Non-pigmented ciliary epithelial cell (primary cell): ENCODE results near the gene KAZN.

Experiments used
- DNase-seq: peaks from one replicate; pipeline ENCODE4 v3.0.0-alpha.2; 2010; ENCODE audit warnings: low read depth

Gene KAZN

DNA sequence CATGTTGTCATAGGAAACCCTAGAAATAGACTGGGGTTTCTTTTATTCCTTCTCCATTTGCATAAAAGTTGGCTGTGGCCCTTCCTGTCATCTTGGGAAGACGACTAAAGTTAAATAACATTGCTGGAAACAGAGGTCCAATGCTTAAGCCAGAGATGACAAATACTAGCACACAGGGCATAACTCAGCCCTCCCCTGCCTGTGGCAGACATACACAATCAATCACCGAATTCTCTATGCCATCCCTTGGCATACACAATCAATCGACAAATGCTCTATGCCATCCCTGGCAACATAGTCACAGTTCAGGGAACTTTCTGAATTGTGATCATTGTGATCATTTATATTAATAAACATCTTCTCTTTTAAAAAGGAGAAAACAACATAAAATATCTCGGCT is 229.4 kb downstream of the KAZN start:
- DNase-seq: no peak

DNA sequence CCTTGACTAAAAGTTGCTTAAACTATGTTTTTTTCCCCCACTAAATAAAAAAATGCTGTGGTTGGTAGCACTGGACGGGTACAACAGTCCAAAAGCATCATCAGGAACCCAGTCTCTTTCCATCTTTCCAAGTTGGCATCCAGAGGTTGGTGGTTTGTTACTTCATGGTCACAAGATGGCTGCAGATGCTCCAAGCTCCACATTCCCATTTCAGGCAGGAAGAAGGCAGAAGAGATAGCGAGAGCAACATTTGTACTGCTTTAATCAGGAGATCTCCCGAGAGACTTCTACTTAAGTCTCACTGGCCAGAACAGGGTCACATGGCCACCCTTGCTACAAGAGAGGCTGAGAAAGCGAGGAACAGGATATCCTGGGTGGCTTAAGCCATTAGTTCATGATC is 230.2 kb downstream of the KAZN start:
- DNase-seq: no peak

- DNase-seq: no peak
Observed at GRCh38 chr1:14835725-14836124, 237.2 kb downstream of the KAZN start.

GRCh38 chr1:14836426-14837140 is 238.1 kb downstream of the KAZN start:
- DNase-seq: no peak

- no peak for DNase-seq
Observed at GRCh38 chr1:14840374-14840773, 241.9 kb downstream of the KAZN start.

DNA sequence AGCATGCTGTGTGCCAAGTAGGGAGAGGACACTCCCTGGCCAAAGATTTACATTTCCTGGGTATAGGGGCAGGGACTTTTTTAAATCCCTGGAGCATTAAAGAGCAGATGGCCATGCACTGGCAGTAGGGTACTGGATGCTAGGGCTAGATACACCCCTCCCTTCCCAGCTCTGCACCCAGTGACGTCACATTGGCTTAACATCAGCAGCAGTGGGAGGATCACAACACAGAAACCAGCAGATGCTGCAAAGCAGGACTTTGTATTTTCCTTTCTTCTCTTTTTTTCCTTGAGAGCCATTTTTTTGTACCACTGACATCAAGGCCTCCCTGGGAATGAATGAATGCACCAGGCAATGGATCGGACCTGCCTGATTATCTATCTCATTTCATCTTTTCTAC is 243.0 kb downstream of the KAZN start:
- no peak for DNase-seq

DNA sequence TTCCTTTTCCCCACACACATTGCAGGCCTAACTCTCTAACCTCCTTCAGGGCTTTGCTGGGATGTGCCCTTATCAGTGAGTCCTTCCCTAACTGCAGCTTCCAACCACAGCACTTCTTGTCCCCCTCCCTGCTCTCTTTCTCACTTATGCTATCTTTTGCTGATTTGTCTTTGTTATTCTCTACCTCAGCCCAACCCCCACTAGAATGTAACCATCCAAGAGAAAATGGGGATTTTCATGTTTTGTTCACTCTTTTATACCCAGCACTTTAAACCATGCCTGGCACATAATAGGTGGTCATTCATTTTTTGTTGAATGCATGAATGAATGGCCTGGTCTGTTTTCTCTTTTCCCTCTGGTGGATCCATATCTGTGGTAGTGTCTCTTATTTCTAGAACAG is 243.5 kb downstream of the KAZN start:
- DNase-seq: no peak

DNA sequence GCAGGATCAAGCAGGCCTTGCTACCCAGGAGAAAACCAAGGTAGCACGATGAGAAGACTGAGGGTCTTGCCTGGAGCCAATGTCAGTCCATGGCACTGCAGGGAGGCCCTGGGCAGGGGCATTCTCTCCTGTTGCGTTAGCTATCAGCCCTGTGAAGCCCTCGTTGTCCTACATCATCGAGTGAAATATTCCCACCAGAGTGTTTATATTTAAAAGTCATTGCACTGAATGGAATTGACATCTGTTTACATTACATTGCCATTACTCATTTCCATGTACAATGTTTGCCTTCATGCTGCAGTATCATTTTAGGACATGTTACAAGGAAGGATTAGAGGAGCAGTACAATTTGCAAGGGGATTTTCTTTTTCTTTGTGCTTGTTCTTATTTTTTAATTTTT is 243.9 kb downstream of the KAZN start:
- DNase-seq: peak; percentile 68

DNA sequence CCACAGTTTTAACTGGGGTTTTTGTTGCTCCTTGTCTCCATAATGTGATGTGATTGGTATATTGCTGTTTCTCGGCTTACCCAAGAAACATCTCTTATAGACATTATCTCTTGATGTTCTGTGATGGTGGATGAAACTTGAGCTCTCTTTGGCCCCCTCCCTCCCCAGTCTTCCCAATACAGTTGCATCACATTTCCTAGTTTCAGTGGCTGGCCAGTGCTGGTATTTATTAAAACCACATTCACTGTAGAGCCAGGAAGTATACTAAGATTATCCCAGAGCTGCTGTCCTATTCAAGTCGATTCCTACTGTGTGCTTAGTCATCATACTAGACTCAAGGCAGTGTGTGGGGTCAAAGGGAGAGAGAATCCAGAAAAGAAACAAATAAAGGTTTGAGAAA is 244.4 kb downstream of the KAZN start:
- peak; percentile 84 for DNase-seq

DNA sequence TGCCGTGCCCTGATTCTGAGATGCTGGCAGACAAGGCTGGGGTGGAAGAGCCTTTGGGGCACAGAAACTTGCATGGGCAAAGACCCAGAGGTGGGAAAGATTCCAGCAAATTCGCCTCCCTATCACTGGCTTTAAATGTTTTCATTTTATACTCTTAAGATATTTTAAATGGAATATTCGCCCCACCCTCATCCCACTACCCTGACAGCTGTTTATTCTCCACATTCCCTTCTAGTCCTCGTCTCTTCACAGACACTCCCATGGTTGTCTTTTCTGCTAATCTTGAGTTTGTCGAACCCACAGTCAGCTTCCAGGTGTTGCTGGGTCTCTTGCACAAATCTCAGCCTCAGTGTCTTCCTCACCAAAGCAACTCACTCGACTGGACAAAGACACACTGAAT is 245.0 kb downstream of the KAZN start:
- no peak for DNase-seq

- no peak for DNase-seq
Observed at GRCh38 chr1:14844356-14844755, 245.9 kb downstream of the KAZN start.

DNA sequence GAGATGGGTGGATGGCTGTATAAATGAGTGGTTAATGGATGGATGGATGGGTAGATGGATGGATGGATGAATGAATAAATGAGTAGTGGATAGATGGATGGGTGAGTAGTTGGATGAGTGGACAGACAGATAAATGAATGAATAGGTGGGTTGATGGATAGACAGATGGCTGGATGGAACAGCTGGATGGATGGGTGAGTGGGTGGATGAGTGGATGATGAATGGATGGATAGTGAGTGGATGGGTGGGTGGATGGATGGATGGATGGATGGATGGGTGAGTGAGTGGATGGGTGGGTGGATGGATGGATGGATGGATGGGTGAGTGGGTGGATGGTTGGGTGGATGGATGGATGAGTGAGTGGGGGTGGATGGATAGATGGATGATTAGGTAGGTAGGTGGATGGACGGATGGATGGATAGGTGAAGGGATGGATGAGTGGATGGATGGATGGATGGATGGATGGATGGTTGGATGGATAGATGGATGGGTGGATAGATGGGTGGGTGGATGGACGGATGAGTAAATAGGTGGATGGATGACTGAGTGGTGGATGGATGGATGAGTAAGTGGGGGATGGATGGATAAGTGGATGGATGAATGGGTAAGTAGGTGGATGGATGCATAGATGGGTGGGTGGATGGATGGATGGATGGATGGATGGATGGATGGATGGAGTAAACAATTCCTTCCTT is 246.6 kb downstream of the KAZN start:
- no peak for DNase-seq

DNA sequence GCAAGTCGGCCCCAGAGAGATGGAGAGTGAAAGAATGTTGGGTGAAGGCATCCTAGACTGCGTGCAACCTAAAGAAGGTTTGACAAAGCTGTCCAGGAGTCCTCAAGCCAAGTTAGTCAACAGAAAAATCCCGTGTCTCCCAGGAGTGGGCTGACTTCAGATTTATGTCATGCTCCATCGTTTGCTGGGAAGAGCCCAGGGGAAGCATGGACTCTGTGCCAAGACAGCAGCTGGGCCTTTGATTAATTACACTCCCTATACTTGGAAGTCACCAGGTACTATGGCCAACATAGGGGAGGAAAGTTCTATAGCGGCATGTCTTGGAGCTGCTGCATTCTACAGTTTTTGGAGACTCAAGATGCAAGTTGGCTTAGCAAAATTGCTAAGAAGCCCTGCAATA is 247.4 kb downstream of the KAZN start:
- DNase-seq: no peak

DNA sequence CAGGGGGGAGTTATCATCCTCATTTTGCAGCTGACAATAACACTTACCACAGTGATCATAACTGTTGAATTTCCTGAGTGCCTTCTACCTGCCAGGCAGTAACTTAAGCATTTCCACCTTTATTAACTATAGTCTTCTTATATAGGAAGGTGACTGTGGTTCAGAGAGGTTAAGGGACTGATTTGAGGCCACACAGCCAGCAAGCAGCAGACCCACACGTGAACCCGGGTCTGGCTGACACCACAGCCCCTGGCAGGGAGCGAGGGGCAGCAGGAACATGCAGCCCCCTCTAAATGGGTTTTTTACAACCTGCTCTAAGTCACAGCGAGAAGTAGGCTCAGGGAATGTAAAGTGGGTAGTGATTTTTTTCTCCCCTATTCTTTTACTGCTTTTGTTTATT is 248.2 kb downstream of the KAZN start:
- no peak for DNase-seq

- no peak for DNase-seq
Observed at GRCh38 chr1:14848203-14848602, 249.7 kb downstream of the KAZN start.

GRCh38 chr1:14848625-14849024 is 250.1 kb downstream of the KAZN start:
- no peak for DNase-seq

- DNase-seq: no peak
Observed at GRCh38 chr1:14849038-14849437, 250.6 kb downstream of the KAZN start.

GRCh38 chr1:14850563-14850962 is 252.1 kb downstream of the KAZN start:
- DNase-seq: no peak

DNA sequence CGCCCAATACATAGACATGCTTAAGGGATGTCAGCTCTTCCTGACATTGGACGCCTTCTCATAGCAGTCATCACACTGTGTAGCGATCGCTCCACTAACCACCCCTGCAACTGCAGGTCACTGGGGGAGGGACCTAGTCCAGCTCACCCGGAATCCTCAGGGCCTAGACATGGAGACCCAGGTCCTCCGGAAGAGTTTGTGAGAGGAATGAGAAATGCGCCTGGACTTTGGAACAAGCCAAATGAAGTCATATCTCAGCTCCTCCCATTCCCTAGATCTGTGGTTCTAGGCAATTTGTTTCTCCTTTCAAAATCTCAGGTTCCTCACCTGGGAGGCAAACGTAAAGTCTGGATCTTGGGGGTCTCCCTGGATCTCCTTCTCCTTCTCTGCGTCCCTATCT is 253.3 kb downstream of the KAZN start:
- DNase-seq: no peak

GRCh38 chr1:14852291-14852690 is 253.8 kb downstream of the KAZN start:
- DNase-seq: no peak

DNA sequence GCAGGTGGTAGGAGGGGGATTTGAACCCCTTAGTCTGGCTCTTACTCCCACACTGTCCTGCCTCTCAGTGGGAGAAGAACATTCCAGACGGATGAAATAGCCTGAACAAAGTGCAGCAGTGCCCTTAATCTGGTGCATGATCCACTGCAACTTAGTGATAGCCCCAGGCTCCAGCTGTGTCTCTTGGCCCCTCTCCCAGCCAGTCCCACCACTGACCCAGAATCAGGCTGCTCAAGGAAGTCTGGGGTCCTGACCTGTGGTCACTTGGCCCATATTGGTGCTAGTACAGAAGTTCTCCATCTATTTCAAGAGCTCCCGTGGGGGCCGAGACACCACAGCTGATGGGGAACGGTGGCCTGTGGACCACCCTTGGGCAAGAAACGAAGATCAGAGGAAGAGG is 255.0 kb downstream of the KAZN start:
- DNase-seq: no peak

GRCh38 chr1:14855268-14855667 is 256.8 kb downstream of the KAZN start:
- DNase-seq: no peak

GRCh38 chr1:14855801-14856200 is 257.3 kb downstream of the KAZN start:
- DNase-seq: no peak
